Stimulated activated CD4-positive, alpha-beta T cell treated with anti-CD3 and anti-CD28 coated beads, Interleukin-2, amount 100 ng/mL, for 24 hours (primary cell): ENCODE measurements around the gene IRAK3.

Source experiments
- DNase-seq, 2 donors: peaks; one replicate each; pipeline ENCODE4 v3.0.0-alpha.2; 2020

Gene IRAK3

GRCh38 chr12:66268562-66268961, 79.5 kb downstream of the IRAK3 start:
- no peak for DNase-seq

- no peak for DNase-seq
Measured at GRCh38 chr12:66269142-66269541, 80.1 kb downstream of the IRAK3 start.

- peak in 1 of 2 donors; percentile 13 for DNase-seq
Measured at GRCh38 chr12:66269757-66270383, 80.9 kb downstream of the IRAK3 start.

- no peak for DNase-seq
Measured at GRCh38 chr12:66270613-66271012, 81.6 kb downstream of the IRAK3 start.

- DNase-seq, result no peak
Measured at GRCh38 chr12:66272650-66273049, 83.6 kb downstream of the IRAK3 start.

GRCh38 chr12:66273147-66273546, 84.1 kb downstream of the IRAK3 start:
- no peak for DNase-seq

GRCh38 chr12:66275040-66275439, 86.0 kb downstream of the IRAK3 start:
- no peak for DNase-seq

- DNase-seq, result peak; percentile 30 to 35
Measured at GRCh38 chr12:66279123-66279712, 90.2 kb downstream of the IRAK3 start.

GRCh38 chr12:66280561-66280960, 91.5 kb downstream of the IRAK3 start:
- no peak for DNase-seq

- no peak for DNase-seq
Measured at GRCh38 chr12:66282244-66282643, 93.2 kb downstream of the IRAK3 start.

GRCh38 chr12:66287275-66287674, 98.3 kb downstream of the IRAK3 start:
- no peak for DNase-seq

GRCh38 chr12:66288121-66288520, 99.1 kb downstream of the IRAK3 start:
- DNase-seq, result peak; percentile 22 to 48

- no peak for DNase-seq
Measured at GRCh38 chr12:66289485-66289884, 100.5 kb downstream of the IRAK3 start.

- DNase-seq, result no peak
Measured at GRCh38 chr12:66290716-66291200, 101.7 kb downstream of the IRAK3 start.

GRCh38 chr12:66296176-66296683, 107.2 kb downstream of the IRAK3 start:
- DNase-seq, result no peak

GRCh38 chr12:66297080-66297479, 108.1 kb downstream of the IRAK3 start:
- no peak for DNase-seq

GRCh38 chr12:66297923-66298322, 108.9 kb downstream of the IRAK3 start:
- DNase-seq, result no peak

GRCh38 chr12:66301944-66302826, 113.2 kb downstream of the IRAK3 start, which contains the start of gene HELB:
HELB (plus strand) TSS chr12:66302493; CDS start chr12:66302604, 111 bp downstream.
- DNase-seq, result peak; percentile 98 to 99

GRCh38 chr12:66302827-66303169, 113.8 kb downstream of the IRAK3 start:
- DNase-seq, result no peak

GRCh38 chr12:66303316-66303804, 114.3 kb downstream of the IRAK3 start:
- DNase-seq, result peak in 1 of 2 donors; percentile 14
